HepG2 (cell line): ENCODE results near the gene AK3. TPM values are rescaled to one million over a fixed set of nuclear protein-coding genes. Genes with fewer than 3 reads are reported as not detected.

ENCODE experiments used
- ATF5 ChIP-seq: sonication (generic); formaldehyde crosslinking; IDR thresholded peaks from 2 replicates; pipeline ENCODE4 v1.4.0; 2020; ENCODE audit warnings: mild to moderate bottlenecking, low read depth, missing genetic modification reagents
- HES4 ChIP-seq: sonication (generic); formaldehyde crosslinking; IDR thresholded peaks from 2 replicates; pipeline ENCODE4 v1.9.0; 2021; ENCODE audit warnings: mild to moderate bottlenecking, missing genetic modification reagents, borderline replicate concordance
- KLF15 ChIP-seq: sonication (generic); formaldehyde crosslinking; IDR thresholded peaks from 2 replicates; pipeline ENCODE4 v1.8.1; 2023; ENCODE audit warnings: borderline replicate concordance, mild to moderate bottlenecking, inconsistent platforms, missing genetic modification reagents, mixed read lengths
- NAIF1 ChIP-seq: sonication (generic); formaldehyde crosslinking; IDR thresholded peaks from 2 replicates; pipeline ENCODE4 v1.5.0; 2020; ENCODE audit warnings: mild to moderate bottlenecking, missing genetic modification reagents, borderline replicate concordance
- NR3C1 ChIP-seq: sonication (generic); formaldehyde crosslinking; IDR thresholded peaks from 2 replicates; pipeline ENCODE4 v1.4.0; 2020; ENCODE audit warnings: missing genetic modification reagents
- PHF21A ChIP-seq: sonication (generic); formaldehyde crosslinking; IDR thresholded peaks from 2 replicates; pipeline ENCODE4 v1.5.0; 2020; ENCODE audit warnings: mild to moderate bottlenecking, missing genetic modification reagents
- SIN3A ChIP-seq: IDR thresholded peaks from 2 replicates; pipeline ENCODE4 v1.6.1; 2011; ENCODE audit warnings: low read depth, mild to moderate bottlenecking, control low read depth, low read length, borderline replicate concordance
- SSRP1 ChIP-seq: IDR thresholded peaks from 2 replicates; pipeline ENCODE4 v1.6.1; 2016; ENCODE audit warnings: control low read depth
- THAP7 ChIP-seq: sonication (generic); formaldehyde crosslinking; IDR thresholded peaks from 2 replicates; pipeline ENCODE4 v1.8.1; 2023; ENCODE audit warnings: mild to moderate bottlenecking, missing genetic modification reagents
- ZFP36 ChIP-seq: fragments of 150-350 bp; IDR thresholded peaks from 2 replicates; pipeline ENCODE4 v1.6.1; 2018; ENCODE audit warnings: borderline replicate concordance, low read length, low read depth; ENCODE audit not compliant: partially characterized antibody
- ZFP36L1 ChIP-seq: sonication (generic); formaldehyde crosslinking; IDR thresholded peaks from 2 replicates; pipeline ENCODE4 v1.8.0; 2022; ENCODE audit warnings: mild to moderate bottlenecking, missing genetic modification reagents, moderate library complexity
- ZKSCAN8 ChIP-seq: IDR thresholded peaks from 2 replicates; pipeline ENCODE4 v1.6.1; 2016; ENCODE audit warnings: borderline replicate concordance, missing genetic modification reagents, missing compliant biosample characterization
- ZNF777 ChIP-seq: sonication (generic); formaldehyde crosslinking; IDR thresholded peaks from 2 replicates; pipeline ENCODE4 v1.4.0; 2020; ENCODE audit warnings: missing genetic modification reagents
- polyA plus RNA-seq, 8 experiments: library from polyadenylated mRNA; depleted of rRNA in 3 of 8; stranded (reverse) in 7 of 8; unstranded in 1 of 8; fragments of >200 nt; fragmentation: Illumina TruSeq in 4 of 8; extraction: Trizol in 4 of 8; gene quantifications; 2 replicates each; pipeline versions ENCODE4 v1.2.1 to v1.2.3, GENCODE V29; 2011 to 2016; ENCODE audit warnings: low read depth in 4 of 8, missing spikeins in 1 of 8, mixed read lengths in 1 of 8; ENCODE audit not compliant: insufficient read depth in 1 of 8
- total RNA-seq, 5 experiments: library from RNA; depleted of rRNA; stranded (reverse); fragments of >200 nt; fragmentation: Illumina TruSeq; extraction: Trizol; gene quantifications; 2 replicates each; pipeline ENCODE4 v1.2.3, GENCODE V29; 2016; ENCODE audit warnings: low read depth in 1 of 5
- TF ChIP-seq, protein P1 (sequence below): sonication (generic); formaldehyde crosslinking; IDR thresholded peaks from 2 replicates; pipeline ENCODE4 v1.4.0; 2020; ENCODE audit warnings: mild to moderate bottlenecking, missing genetic modification reagents
- TF ChIP-seq, protein P2 (sequence below): sonication (generic); formaldehyde crosslinking; IDR thresholded peaks from 2 replicates; pipeline ENCODE4 v1.4.0; 2020; ENCODE audit warnings: missing genetic modification reagents
- TF ChIP-seq, protein P3 (sequence below): sonication (generic); formaldehyde crosslinking; IDR thresholded peaks from 2 replicates; pipeline ENCODE4 v1.4.0; 2020; ENCODE audit warnings: missing genetic modification reagents

Gene AK3
- total and polyA plus RNA-seq, 2 of the 13 experiments (the other 11 are each of a cell fraction or from before 2014, with no cell fraction given) = 76.8 to 109 TPM

DNA sequence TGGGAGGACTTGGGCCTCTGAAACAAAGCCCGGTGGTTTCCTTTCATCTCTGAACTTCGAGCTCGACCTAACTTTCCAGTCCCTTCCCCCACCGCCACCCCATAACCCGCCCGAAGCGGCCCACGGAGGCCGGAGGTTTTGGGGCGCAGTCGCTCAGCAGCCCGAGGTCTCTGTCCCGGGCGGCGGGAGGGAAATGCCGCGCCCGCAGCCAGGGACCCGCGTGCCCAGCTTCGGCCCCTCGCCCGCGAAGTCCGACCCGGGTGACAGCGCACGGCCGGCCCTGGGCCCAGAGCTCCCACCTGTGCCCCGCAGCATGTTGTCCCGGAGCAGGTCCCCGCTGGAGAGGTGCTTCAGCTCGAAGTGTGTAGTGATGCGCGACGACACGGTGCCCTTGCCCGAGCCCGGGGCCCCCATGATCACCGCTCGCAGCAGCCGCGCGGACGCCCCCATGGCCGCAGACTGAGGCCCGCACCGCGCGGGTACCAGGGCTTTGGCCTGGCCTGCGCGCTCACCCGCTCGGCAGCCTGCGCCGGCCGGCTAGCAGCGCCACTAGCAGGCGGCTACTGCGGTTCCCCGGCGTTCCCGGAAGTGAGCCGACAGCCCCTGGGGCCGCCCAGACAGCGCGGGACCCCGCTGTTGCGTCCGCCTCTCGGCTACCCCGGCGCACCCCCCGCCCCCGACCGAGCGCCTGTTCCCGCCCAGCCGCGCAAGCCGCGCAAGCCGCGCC, at the start of gene AK3 (continued):
- 0 out of 2 replicates have a peak, but pooled peaks have one; percentile 68 for TF ChIP-seq KLF15
- TF ChIP-seq, protein P1, sequence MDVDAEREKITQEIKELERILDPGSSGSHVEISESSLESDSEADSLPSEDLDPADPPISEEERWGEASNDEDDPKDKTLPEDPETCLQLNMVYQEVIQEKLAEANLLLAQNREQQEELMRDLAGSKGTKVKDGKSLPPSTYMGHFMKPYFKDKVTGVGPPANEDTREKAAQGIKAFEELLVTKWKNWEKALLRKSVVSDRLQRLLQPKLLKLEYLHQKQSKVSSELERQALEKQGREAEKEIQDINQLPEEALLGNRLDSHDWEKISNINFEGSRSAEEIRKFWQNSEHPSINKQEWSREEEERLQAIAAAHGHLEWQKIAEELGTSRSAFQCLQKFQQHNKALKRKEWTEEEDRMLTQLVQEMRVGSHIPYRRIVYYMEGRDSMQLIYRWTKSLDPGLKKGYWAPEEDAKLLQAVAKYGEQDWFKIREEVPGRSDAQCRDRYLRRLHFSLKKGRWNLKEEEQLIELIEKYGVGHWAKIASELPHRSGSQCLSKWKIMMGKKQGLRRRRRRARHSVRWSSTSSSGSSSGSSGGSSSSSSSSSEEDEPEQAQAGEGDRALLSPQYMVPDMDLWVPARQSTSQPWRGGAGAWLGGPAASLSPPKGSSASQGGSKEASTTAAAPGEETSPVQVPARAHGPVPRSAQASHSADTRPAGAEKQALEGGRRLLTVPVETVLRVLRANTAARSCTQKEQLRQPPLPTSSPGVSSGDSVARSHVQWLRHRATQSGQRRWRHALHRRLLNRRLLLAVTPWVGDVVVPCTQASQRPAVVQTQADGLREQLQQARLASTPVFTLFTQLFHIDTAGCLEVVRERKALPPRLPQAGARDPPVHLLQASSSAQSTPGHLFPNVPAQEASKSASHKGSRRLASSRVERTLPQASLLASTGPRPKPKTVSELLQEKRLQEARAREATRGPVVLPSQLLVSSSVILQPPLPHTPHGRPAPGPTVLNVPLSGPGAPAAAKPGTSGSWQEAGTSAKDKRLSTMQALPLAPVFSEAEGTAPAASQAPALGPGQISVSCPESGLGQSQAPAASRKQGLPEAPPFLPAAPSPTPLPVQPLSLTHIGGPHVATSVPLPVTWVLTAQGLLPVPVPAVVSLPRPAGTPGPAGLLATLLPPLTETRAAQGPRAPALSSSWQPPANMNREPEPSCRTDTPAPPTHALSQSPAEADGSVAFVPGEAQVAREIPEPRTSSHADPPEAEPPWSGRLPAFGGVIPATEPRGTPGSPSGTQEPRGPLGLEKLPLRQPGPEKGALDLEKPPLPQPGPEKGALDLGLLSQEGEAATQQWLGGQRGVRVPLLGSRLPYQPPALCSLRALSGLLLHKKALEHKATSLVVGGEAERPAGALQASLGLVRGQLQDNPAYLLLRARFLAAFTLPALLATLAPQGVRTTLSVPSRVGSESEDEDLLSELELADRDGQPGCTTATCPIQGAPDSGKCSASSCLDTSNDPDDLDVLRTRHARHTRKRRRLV (CRISPR knock-in tag) = no peak
- peak; percentile 76; the same call in 1 of the 2 replicates for TF ChIP-seq SIN3A
- 0 out of 2 replicates have a peak, but pooled peaks have one; percentile 45 for TF ChIP-seq ZKSCAN8 (CRISPR knock-in tag)
- TF ChIP-seq, protein P2, sequence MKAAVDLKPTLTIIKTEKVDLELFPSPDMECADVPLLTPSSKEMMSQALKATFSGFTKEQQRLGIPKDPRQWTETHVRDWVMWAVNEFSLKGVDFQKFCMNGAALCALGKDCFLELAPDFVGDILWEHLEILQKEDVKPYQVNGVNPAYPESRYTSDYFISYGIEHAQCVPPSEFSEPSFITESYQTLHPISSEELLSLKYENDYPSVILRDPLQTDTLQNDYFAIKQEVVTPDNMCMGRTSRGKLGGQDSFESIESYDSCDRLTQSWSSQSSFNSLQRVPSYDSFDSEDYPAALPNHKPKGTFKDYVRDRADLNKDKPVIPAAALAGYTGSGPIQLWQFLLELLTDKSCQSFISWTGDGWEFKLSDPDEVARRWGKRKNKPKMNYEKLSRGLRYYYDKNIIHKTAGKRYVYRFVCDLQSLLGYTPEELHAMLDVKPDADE (CRISPR knock-in tag) = peak; percentile 73; the same call in 1 of the 2 replicates
- no peak for TF ChIP-seq NR3C1 (CRISPR knock-in tag)
- TF ChIP-seq NAIF1 = no peak
- TF ChIP-seq ATF5 (CRISPR knock-in tag) = no peak
- no peak for TF ChIP-seq ZFP36
- TF ChIP-seq HES4 = no peak
- TF ChIP-seq SSRP1 = no peak
- TF ChIP-seq ZNF777 (CRISPR knock-in tag) = peak; percentile 73; the same call in 1 of the 2 replicates
- peak; percentile 72 for TF ChIP-seq THAP7 (CRISPR knock-in tag)
- TF ChIP-seq, protein P3, sequence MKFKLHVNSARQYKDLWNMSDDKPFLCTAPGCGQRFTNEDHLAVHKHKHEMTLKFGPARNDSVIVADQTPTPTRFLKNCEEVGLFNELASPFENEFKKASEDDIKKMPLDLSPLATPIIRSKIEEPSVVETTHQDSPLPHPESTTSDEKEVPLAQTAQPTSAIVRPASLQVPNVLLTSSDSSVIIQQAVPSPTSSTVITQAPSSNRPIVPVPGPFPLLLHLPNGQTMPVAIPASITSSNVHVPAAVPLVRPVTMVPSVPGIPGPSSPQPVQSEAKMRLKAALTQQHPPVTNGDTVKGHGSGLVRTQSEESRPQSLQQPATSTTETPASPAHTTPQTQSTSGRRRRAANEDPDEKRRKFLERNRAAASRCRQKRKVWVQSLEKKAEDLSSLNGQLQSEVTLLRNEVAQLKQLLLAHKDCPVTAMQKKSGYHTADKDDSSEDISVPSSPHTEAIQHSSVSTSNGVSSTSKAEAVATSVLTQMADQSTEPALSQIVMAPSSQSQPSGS = no peak
- TF ChIP-seq PHF21A (CRISPR knock-in tag) = peak; percentile 58; the same call in 1 of the 2 replicates
- TF ChIP-seq ZFP36L1 (CRISPR knock-in tag) = peak; percentile 37; the same call in 1 of the 2 replicates
